K562 (cell line): Measurements from ENCODE around the gene USP14. TPM values are rescaled to one million over a fixed set of nuclear protein-coding genes. Genes with fewer than 3 reads are reported as not detected.

Experiments
- ATAC-seq: fragments of 200-7000 bp; cut with Tn5 transposase; 3 replicates; pipeline ENCODE4 v1.9.1; 2020; ENCODE audit warnings: moderate library complexity
- BruUV-seq: library from RNA; stranded (reverse); fragments of 400-500 nt; replicated peaks from 2 replicates; lab custom pipeline; 2021; lab: Mats Ljungman, UMichigan
- CTCF ChIA-PET: fragments of 300-600 bp; formaldehyde crosslinking; extraction: SDS; loops from one replicate; lab custom pipeline; 2021; ENCODE audit warnings: low intra/inter-chr PET ratio; lab: Yijun Ruan, JAX
- POLR2A ChIA-PET: fragments of 300-600, 350-650 bp; sonication (Branson Sonifier 250); formaldehyde crosslinking; extraction: SDS; loops from one replicate; lab custom pipeline; 2021; ENCODE audit warnings: antibody characterized with exemption, inconsistent platforms; lab: Yijun Ruan, JAX
- DNase-seq, 4 experiments: peaks; one replicate each; pipeline versions ENCODE4 v3.0.0 to v3.0.0-alpha.2; 2011 to 2018; ENCODE audit warnings: low spot score in 3 of 4, mixed read lengths in 3 of 4; ENCODE audit errors: extremely low read depth in 1 of 4
- FAIRE-seq: peaks from 2 replicates; lab custom pipeline; 2011; peaks lifted over from hg19 to GRCh38; lab: Jason Lieb, UNC
- H2AFZ ChIP-seq: 2 replicates; pipeline ENCODE4 v1.6.0; 2011; ENCODE audit warnings: low read depth, low read length, control low read depth, inconsistent platforms
- H3K27ac ChIP-seq: fragments of 200-600 bp; 3 replicates; pipeline ENCODE4 v1.8.0; 2011; ENCODE audit warnings: low read depth, mild to moderate bottlenecking, control low read depth, inconsistent platforms, low read length, moderate library complexity, mixed read lengths; ENCODE audit errors: extremely low read depth
- H3K27me3 ChIP-seq, 2 experiments: fragments of 300-600 bp in 1 of 2; 2 replicates in 1 of 2; 3 replicates in 1 of 2; pipeline versions ENCODE4 v1.6.0 to v1.8.0; 2011; ENCODE audit warnings: inconsistent platforms in 2 of 2, low read length in 2 of 2, mild to moderate bottlenecking in 1 of 2, mixed read lengths in 1 of 2, moderate library complexity in 1 of 2; ENCODE audit not compliant: control insufficient read depth in 2 of 2, insufficient read depth in 2 of 2
- H3K36me3 ChIP-seq: fragments of 300-600 bp; 3 replicates; pipeline ENCODE4 v1.8.0; 2011; ENCODE audit warnings: mild to moderate bottlenecking, low read length, inconsistent platforms; ENCODE audit not compliant: control insufficient read depth, insufficient read depth
- H3K4me1 ChIP-seq, 2 experiments: fragments of 200-600 bp in 1 of 2; replicated peaks in 1 of 2; 2 replicates in 1 of 2; 3 replicates in 1 of 2; pipeline versions ENCODE4 v1.5.1 to v1.8.0; 2011; ENCODE audit warnings: inconsistent platforms in 2 of 2, low read length in 2 of 2, mild to moderate bottlenecking in 1 of 2, mixed read lengths in 1 of 2, moderate library complexity in 1 of 2; ENCODE audit not compliant: control insufficient read depth in 2 of 2, insufficient read depth in 2 of 2
- H3K4me2 ChIP-seq: 2 replicates; pipeline ENCODE4 v1.6.1; 2011; ENCODE audit warnings: low read length, control low read depth, inconsistent platforms, mixed read lengths; ENCODE audit not compliant: insufficient read depth
- H3K4me3 ChIP-seq: fragments of 200-600 bp; sonication (generic), shearing (Covaris generic); 2 replicates; pipeline ENCODE4 v1.5.1; 2016; ENCODE audit warnings: control low read depth, inconsistent platforms
- H3K79me2 ChIP-seq: fragments of 200-600 bp; 3 replicates; pipeline ENCODE4 v1.8.0; 2011; ENCODE audit warnings: low read length, inconsistent platforms; ENCODE audit not compliant: control insufficient read depth, insufficient read depth
- H3K9ac ChIP-seq, 2 experiments: 2 replicates each; pipeline versions ENCODE4 v1.6.0 to v1.6.1; 2011; ENCODE audit warnings: low read depth in 2 of 2, low read length in 2 of 2, control low read depth in 1 of 2, inconsistent platforms in 1 of 2, mild to moderate bottlenecking in 1 of 2, mixed read lengths in 1 of 2; ENCODE audit not compliant: insufficient read depth in 1 of 2
- H3K9me1 ChIP-seq: one replicate; pipeline ENCODE4 v1.6.0; 2011; ENCODE audit warnings: inconsistent platforms, mild to moderate bottlenecking, low read length, moderate library complexity; ENCODE audit not compliant: control insufficient read depth, insufficient read depth
- H3K9me3 ChIP-seq: replicated peaks from 2 replicates; pipeline ENCODE4 v1.5.1; 2011; ENCODE audit warnings: low read depth, low read length, inconsistent platforms; ENCODE audit not compliant: control insufficient read depth, insufficient read depth
- H4K20me1 ChIP-seq: replicated peaks from 2 replicates; pipeline ENCODE4 v1.6.1; 2011; ENCODE audit warnings: low read length, inconsistent platforms, mixed read lengths; ENCODE audit not compliant: control insufficient read depth, insufficient read depth
- L3MBTL2 ChIP-seq: fragments of 450-650 bp; IDR thresholded peaks from 2 replicates; pipeline ENCODE4 v1.6.1; 2016; ENCODE audit warnings: mild to moderate bottlenecking, moderate library complexity
- MYNN ChIP-seq, 2 experiments: sonication (generic); formaldehyde crosslinking in 1 of 2; IDR thresholded peaks; 2 replicates each; pipeline versions ENCODE4 v1.5.0 to v1.6.1; 2016 to 2020; ENCODE audit warnings: antibody characterized with exemption in 1 of 2, missing genetic modification reagents in 1 of 2
- RAD51 ChIP-seq: fragments of 450-650 bp; IDR thresholded peaks from 2 replicates; pipeline ENCODE4 v1.7.1; 2016; ENCODE audit warnings: low read depth, mild to moderate bottlenecking, borderline replicate concordance
- RFX1 ChIP-seq: fragments of 450-650 bp; IDR thresholded peaks from 2 replicates; pipeline ENCODE4 v1.6.1; 2016; ENCODE audit warnings: mild to moderate bottlenecking, moderate library complexity
- ZFP1 ChIP-seq: fragments of 450-650 bp; formaldehyde crosslinking; IDR thresholded peaks from 2 replicates; pipeline ENCODE4 v1.4.0; 2020; ENCODE audit warnings: mild to moderate bottlenecking, mixed read lengths
- ZNF76 ChIP-seq: fragments of 250-450 bp; sonication (Bioruptor Pico); IDR thresholded peaks from 2 replicates; pipeline ENCODE4 v1.4.0; 2020; ENCODE audit warnings: mild to moderate bottlenecking, moderate library complexity, borderline replicate concordance
- WGBS: fragments of 100-300 bp; shearing (Covaris generic); methylation state at CpG from one replicate; pipeline ENCODE4 v1.1.6; 2016; ENCODE audit warnings: low coverage, mixed read lengths; ENCODE audit not compliant: insufficient coverage; ENCODE audit errors: missing lambda C conversion rate; 5-methylcytosine and 5-hydroxymethylcytosine counted together
- in situ Hi-C: fragments of 300-500 bp; cut with MboI; formaldehyde crosslinking; loops from 4 replicates; pipeline ENCODE4 v1.15.0; 2018; ENCODE audit warnings: inconsistent platforms, mixed read lengths
- intact Hi-C: fragments of 100-400 bp; cut with micrococcal nuclease; formaldehyde crosslinking; loops from 2 replicates; pipeline ENCODE4 v1.14.2; 2022
- polyA plus RNA-seq, 8 experiments: library from polyadenylated mRNA; depleted of rRNA in 4 of 8; stranded (reverse) in 5 of 8; unstranded in 3 of 8; fragments of >200 nt; fragmentation: Nextera tagmentation in 2 of 8; fragmentation: Illumina TruSeq in 1 of 8; extraction: Ambion mirVana in 2 of 8; extraction: Trizol in 1 of 8; gene quantifications; 2 replicates each; pipeline versions ENCODE4 v1.2.1 to v1.2.3, GENCODE V29; 2011 to 2014; ENCODE audit warnings: inconsistent platforms in 1 of 8, missing spikeins in 1 of 8
- total RNA-seq, 7 experiments: library from RNA; depleted of rRNA in 6 of 7; stranded (reverse); fragments of >200 nt in 6 of 7; fragmentation: Illumina TruSeq in 2 of 7; extraction: Trizol in 2 of 7; gene quantifications; 2 replicates each; pipeline versions ENCODE4 v1.2.1 to v1.2.3, GENCODE V29; 2011 to 2021; ENCODE audit warnings: low replicate concordance in 1 of 7
- TF ChIP-seq, protein P1 (sequence below): sonication (generic); formaldehyde crosslinking; IDR thresholded peaks from 2 replicates; pipeline ENCODE4 v1.5.0; 2020; ENCODE audit warnings: missing genetic modification reagents
- TF ChIP-seq, protein P2 (sequence below), 2 experiments: fragments of 450-650 bp; IDR thresholded peaks; 2 replicates each; pipeline ENCODE4 v1.6.1; 2016; ENCODE audit warnings: mild to moderate bottlenecking in 2 of 2, borderline replicate concordance in 1 of 2, low read depth in 1 of 2, moderate library complexity in 1 of 2

Gene USP14
- total and polyA plus RNA-seq, 9 of the 15 experiments (the other 6 are each of a cell fraction or from before 2014, with no cell fraction given): 18.7 to 129 (median 40.3) TPM

DNA sequence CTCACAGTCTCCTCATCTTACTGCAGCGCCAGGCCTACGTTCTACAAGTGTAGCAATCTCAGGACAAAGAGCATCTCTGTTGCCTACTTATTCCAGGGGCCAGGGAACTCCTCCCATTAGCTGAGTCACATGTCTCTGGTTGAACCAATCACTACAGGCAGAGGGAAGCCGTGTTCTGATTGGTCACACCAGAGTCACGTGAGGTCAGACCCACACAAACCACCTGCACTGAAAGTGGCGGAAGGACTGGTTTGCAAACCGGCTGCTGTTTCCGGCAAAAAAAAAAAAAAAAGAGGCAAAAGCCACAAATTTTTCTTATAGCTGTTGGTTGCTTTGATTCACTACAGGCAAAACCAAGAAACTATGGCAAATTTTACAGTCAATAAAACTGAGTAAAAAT, 21.9 kb upstream of the USP14 start (continued):
- TF ChIP-seq, protein P1, sequence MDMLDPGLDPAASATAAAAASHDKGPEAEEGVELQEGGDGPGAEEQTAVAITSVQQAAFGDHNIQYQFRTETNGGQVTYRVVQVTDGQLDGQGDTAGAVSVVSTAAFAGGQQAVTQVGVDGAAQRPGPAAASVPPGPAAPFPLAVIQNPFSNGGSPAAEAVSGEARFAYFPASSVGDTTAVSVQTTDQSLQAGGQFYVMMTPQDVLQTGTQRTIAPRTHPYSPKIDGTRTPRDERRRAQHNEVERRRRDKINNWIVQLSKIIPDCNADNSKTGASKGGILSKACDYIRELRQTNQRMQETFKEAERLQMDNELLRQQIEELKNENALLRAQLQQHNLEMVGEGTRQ (CRISPR knock-in tag): peak; percentile 93
- TF ChIP-seq L3MBTL2 (peak; percentile 59; the same call in 1 of the 2 replicates), RAD51 (peak; percentile 89), ZFP1 (CRISPR knock-in tag) (no peak), ZNF76 (CRISPR knock-in tag) (no peak)

DNA sequence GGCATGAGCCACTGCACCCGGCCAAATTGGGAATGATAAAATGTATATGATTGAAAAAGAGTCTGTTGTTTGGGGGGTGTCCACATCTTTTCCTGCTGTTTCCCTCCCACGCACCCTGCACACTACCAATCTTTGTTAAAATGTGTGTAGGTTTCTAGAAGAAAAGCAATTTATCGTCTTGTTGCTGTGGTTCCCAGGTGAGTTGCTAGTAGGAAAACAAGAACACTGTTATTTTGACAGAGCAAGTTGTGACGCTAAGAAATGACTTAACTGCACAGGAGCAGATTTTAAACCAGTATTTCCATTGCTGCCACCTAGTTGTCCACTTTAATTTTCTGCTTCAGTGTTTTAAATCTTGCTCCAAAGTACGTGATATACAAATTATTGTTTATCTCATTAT, 21.0 kb upstream of the USP14 start:
- CTCF ChIA-PET: no interaction called here
- peak overlapping the region; percentile 71 for H2AFZ ChIP-seq
- in situ Hi-C loops: no loop called here
- peaks cover 6 to 10% of the 10 kb centered on the region in 2 experiments; a peak in 4 of 5 replicates for H3K4me1 ChIP-seq
- no peak for ATAC-seq
- H3K79me2 ChIP-seq: no peaks in the 10 kb centered on the region
- DNase-seq: no peak
- FAIRE-seq: no peak
- no peaks in the 10 kb centered on the region for H3K9me3 ChIP-seq
- WGBS: 34% methylated on average over 5 of the region's 5 CpGs
- no peaks in the 10 kb centered on the region for H3K9me1 ChIP-seq
- POLR2A ChIA-PET: no interaction called here
- TF ChIP-seq, protein P2, sequence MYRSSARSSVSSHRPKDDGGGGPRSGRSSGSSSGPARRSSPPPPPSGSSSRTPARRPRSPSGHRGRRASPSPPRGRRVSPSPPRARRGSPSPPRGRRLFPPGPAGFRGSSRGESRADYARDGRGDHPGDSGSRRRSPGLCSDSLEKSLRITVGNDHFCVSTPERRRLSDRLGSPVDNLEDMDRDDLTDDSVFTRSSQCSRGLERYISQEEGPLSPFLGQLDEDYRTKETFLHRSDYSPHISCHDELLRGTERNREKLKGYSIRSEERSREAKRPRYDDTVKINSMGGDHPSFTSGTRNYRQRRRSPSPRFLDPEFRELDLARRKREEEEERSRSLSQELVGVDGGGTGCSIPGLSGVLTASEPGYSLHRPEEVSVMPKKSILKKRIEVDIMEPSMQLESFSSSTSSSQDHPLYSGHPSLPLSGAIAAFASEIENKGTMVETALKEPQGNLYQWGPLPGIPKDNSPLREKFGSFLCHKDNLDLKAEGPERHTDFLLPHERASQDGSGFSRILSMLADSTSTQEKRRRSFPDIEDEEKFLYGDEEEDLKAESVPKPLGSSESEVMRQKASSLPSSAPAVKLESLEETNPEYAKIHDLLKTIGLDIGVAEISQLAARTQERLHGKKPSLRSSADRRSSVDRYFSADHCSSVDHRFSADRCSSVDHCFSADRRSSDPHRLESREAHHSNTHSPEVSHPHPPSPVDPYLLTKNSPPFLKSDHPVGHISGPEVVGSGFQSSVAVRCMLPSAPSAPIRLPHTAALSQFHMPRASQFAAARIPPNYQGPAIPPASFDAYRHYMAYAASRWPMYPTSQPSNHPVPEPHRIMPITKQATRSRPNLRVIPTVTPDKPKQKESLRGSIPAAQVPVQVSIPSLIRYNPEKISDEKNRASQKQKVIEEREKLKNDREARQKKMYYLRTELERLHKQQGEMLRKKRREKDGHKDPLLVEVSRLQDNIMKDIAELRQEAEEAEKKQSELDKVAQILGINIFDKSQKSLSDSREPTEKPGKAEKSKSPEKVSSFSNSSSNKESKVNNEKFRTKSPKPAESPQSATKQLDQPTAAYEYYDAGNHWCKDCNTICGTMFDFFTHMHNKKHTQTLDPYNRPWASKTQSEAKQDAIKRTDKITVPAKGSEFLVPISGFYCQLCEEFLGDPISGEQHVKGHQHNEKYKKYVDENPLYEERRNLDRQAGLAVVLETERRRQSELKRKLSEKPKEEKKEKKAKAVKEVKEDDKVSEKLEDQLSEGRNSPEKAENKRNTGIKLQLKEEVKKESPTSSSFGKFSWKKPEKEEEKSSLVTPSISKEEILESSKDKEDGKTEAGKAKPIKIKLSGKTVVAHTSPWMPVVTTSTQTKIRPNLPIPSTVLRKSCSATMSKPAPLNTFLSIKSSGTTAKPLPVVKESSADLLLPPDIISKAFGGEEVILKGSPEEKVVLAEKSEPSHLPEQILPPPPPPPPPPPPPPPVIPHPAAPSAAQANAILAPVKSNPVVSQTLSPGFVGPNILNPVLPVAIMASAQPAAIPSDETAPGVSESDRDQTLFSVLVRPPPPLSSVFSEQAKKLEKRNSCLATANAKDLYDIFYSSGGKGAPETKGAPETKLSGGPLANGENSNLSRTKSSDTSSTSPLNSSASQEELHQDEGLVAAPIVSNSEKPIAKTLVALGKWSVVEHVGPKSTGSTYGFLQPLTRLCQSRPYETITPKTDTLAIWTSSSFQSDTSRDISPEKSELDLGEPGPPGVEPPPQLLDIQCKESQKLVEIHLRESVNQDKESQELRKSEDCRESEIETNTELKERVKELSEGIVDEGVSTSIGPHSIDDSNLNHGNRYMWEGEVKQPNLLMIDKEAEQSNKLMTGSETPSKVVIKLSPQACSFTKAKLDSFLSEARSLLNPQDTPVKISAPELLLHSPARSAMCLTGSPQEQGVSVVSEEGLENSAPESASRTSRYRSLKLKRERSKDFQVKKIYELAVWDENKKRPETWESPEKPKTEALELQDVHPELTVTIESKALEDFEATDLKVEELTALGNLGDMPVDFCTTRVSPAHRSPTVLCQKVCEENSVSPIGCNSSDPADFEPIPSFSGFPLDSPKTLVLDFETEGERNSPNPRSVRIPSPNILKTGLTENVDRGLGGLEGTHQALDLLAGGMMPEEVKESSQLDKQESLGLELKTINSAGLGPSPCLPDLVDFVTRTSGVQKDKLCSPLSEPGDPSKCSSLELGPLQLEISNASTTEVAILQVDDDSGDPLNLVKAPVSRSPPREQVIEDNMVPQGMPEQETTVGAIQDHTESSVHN (IDR thresholded peaks at IDR 0.05; ENCODE audit: borderline replicate concordance in 1 of 2, low read depth in 1 of 2): no peak
- peak; percentile 91; the same call in 1 of the 2 replicates for TF ChIP-seq MYNN (IDR thresholded peaks at IDR 0.05)
- TF ChIP-seq MYNN (CRISPR knock-in tag; IDR thresholded peaks at IDR 0.05): no peak
- peak; percentile 40 for TF ChIP-seq RFX1
- no peak overlapping the region for H3K4me3 ChIP-seq
- BruUV-seq: no TSS peak
- no peaks in the 10 kb centered on the region for H4K20me1 ChIP-seq
- no peaks in the 10 kb centered on the region for H3K27me3 ChIP-seq
- no peak overlapping the region for H3K9ac ChIP-seq
- no peaks in the 10 kb centered on the region for H3K36me3 ChIP-seq
- H3K27ac ChIP-seq: no peak overlapping the region
- H3K4me2 ChIP-seq: no peak overlapping the region
- intact Hi-C loops: no loop called here
